NB4 (cell line): ENCODE results near the gene MAD1L1.

Experiments used
- POLR2A ChIP-seq: IDR thresholded peaks from 2 replicates; pipeline ENCODE4 v1.6.1; 2011; ENCODE audit warnings: mild to moderate bottlenecking; ENCODE audit not compliant: insufficient read length; ENCODE audit errors: extremely low read depth
- TF ChIP-seq, protein P1 (sequence below): IDR thresholded peaks from one replicate; pipeline ENCODE4 v1.5.1; 2012; ENCODE audit warnings: low read depth, low read length

DNA sequence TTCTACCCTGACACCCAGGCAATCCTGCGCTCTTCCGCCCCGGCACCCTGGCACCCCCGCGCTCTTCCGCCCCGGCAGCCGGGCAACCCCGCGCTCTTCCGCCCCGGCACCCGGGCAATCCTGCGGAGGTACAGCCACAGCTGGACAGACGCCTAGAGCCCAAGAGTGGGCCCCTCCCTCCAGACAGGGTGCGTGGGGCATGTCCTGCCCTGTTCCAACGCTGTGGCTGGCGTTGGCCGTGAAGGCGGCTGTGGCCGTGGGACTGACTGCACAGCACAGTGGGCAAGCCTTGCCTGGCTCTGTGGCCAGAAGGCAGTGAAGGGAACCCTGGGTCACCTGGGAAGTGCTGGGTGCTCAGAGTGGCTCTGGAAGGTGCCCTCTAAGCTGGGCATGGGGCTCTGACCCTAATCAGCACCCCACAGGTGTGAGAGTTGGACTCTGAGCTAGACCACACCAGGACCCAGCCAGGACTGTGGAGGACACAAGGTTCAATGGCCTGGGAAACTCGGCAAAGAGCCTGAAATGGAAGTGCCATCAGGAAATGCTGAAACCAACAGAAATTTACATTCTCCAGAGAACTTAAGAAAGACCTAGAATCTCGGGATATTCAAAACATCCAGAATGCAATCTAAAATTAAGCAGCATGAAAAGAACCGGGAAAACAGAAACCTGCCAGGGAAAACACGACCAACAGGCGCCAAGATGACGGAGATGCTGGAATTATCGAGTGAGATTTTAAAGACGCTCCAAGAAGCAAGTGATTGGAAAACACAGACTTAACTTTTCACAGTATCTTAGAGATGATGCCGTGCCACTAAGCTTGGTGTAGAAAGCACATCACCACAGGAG is 309.1 kb downstream of the MAD1L1 start:
- TF ChIP-seq, protein P1, sequence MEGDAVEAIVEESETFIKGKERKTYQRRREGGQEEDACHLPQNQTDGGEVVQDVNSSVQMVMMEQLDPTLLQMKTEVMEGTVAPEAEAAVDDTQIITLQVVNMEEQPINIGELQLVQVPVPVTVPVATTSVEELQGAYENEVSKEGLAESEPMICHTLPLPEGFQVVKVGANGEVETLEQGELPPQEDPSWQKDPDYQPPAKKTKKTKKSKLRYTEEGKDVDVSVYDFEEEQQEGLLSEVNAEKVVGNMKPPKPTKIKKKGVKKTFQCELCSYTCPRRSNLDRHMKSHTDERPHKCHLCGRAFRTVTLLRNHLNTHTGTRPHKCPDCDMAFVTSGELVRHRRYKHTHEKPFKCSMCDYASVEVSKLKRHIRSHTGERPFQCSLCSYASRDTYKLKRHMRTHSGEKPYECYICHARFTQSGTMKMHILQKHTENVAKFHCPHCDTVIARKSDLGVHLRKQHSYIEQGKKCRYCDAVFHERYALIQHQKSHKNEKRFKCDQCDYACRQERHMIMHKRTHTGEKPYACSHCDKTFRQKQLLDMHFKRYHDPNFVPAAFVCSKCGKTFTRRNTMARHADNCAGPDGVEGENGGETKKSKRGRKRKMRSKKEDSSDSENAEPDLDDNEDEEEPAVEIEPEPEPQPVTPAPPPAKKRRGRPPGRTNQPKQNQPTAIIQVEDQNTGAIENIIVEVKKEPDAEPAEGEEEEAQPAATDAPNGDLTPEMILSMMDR: no peak
- no peak for TF ChIP-seq POLR2A
